ENCODE data around the gene PLXND1.
A peak's percentile ranks its signal among the peaks of the same experiment; 100 is the strongest.

Gene PLXND1

GRCh38 chr3:129561619-129562248 lies 44.7 kb downstream of the PLXND1 start:
- DNase-seq, result no peak

- no peak for DNase-seq
Observed at GRCh38 chr3:129560911-129561594, 45.4 kb downstream of the PLXND1 start.

- DNase-seq, result no peak
Observed at GRCh38 chr3:129560269-129560787, 46.1 kb downstream of the PLXND1 start.

GRCh38 chr3:129559565-129560079 lies 46.9 kb downstream of the PLXND1 start:
- no peak for DNase-seq

- peak in 2 of 3 donors; percentile 32 to 42 for DNase-seq
Observed at GRCh38 chr3:129558772-129559564, 47.5 kb downstream of the PLXND1 start.

- no peak for DNase-seq
Observed at GRCh38 chr3:129558081-129558771, 48.2 kb downstream of the PLXND1 start.

GRCh38 chr3:129557548-129557894 lies 49.0 kb downstream of the PLXND1 start:
- DNase-seq, result no peak

GRCh38 chr3:129556890-129557547 lies 49.5 kb downstream of the PLXND1 start:
- no peak for DNase-seq

GRCh38 chr3:129556358-129556695 lies 50.1 kb downstream of the PLXND1 start:
- no peak for DNase-seq

GRCh38 chr3:129555616-129556357 lies 50.7 kb downstream of the PLXND1 start:
- peak; percentile 47 to 57 (median 48) for DNase-seq

GRCh38 chr3:129555153-129555550 lies 51.3 kb downstream of the PLXND1 start:
- no peak for DNase-seq

GRCh38 chr3:129554356-129555152 lies 51.9 kb downstream of the PLXND1 start:
- no peak for DNase-seq

- peak; percentile 65 to 79 (median 74) for DNase-seq
Observed at GRCh38 chr3:129553719-129554118, 52.8 kb downstream of the PLXND1 start.

GRCh38 chr3:129553171-129553570 lies 53.3 kb downstream of the PLXND1 start:
- DNase-seq, result no peak

GRCh38 chr3:129552287-129553050 lies 54.0 kb downstream of the PLXND1 start:
- DNase-seq, result no peak

- DNase-seq, result no peak
Observed at GRCh38 chr3:129549805-129550204, 56.7 kb downstream of the PLXND1 start.

GRCh38 chr3:129549006-129549800 lies 57.3 kb downstream of the PLXND1 start:
- peak; percentile 57 to 71 (median 64) for DNase-seq

- DNase-seq, result no peak
Observed at GRCh38 chr3:129548104-129548965, 58.1 kb downstream of the PLXND1 start.

All from suppressor macrophage treated with lipopolysaccharide for 1 hour (primary cell).